ENCODE data around the gene CSNK1D.

CSNK1D gene

GRCh38 chr17:82225368-82226029 lies 48.0 kb downstream of the CSNK1D start:
- Histone ChIP-seq H3K9me2 (replicated peaks; ENCODE audit: low read depth, low read length) (no peaks in the 10 kb centered on the region), H3K4me2 (ENCODE audit: low read depth, low read length, poor library complexity, severe bottlenecking) (no peak overlapping the region), H3K4me3 (ENCODE audit: low read length, poor library complexity, severe bottlenecking) (no peak overlapping the region), H3K9ac (ENCODE audit: low read depth, low read length, poor library complexity, severe bottlenecking) (no peak overlapping the region), H3K4me1 (ENCODE audit: insufficient read depth, low read length, poor library complexity, severe bottlenecking) (peaks cover 11% of the 10 kb centered on the region), H3F3A (ENCODE audit: low read depth) (no peaks in the 10 kb centered on the region), H3K79me2 (ENCODE audit: insufficient read depth, low read length) (peaks cover 39% of the 10 kb centered on the region), H3K9me3 (ENCODE audit: insufficient read depth, low read depth, low read length) (no peaks in the 10 kb centered on the region), H4K20me1 (ENCODE audit: insufficient read depth, low read length, poor library complexity, severe bottlenecking) (peaks cover 16% of the 10 kb centered on the region), H3K27me3 (ENCODE audit: insufficient read depth, low read length, poor library complexity, severe bottlenecking) (no peaks in the 10 kb centered on the region), H2AFZ (ENCODE audit: low read length) (no peak overlapping the region), H3K36me3 (ENCODE audit: insufficient read depth, low read length) (no peaks in the 10 kb centered on the region)
- no peak for TF ChIP-seq EZH2phosphoT487 (IDR thresholded peaks at IDR 0.05; ENCODE audit: borderline replicate concordance)

GRCh38 chr17:82224666-82225065 lies 48.8 kb downstream of the CSNK1D start:
- peaks cover 30% of the 10 kb centered on the region for H3K79me2 ChIP-seq (ENCODE audit: insufficient read depth, low read length)
- H3K4me2 ChIP-seq (ENCODE audit: low read depth, low read length, poor library complexity, severe bottlenecking), result no peak overlapping the region
- TF ChIP-seq CTCF (conservative IDR thresholded peaks at IDR 0.05; ENCODE audit: low read length) (no peak), EZH2phosphoT487 (IDR thresholded peaks at IDR 0.05; ENCODE audit: borderline replicate concordance) (no peak)
- peaks cover 8% of the 10 kb centered on the region for H4K20me1 ChIP-seq (ENCODE audit: insufficient read depth, low read length, poor library complexity, severe bottlenecking)
- H3K36me3 ChIP-seq (ENCODE audit: insufficient read depth, low read length), result no peaks in the 10 kb centered on the region
- no peaks in the 10 kb centered on the region for H3F3A ChIP-seq (ENCODE audit: low read depth)
- no peaks in the 10 kb centered on the region for H3K27me3 ChIP-seq (ENCODE audit: insufficient read depth, low read length, poor library complexity, severe bottlenecking)
- no peaks in the 10 kb centered on the region for H3K9me3 ChIP-seq (ENCODE audit: insufficient read depth, low read depth, low read length)
- H3K9me2 ChIP-seq (replicated peaks; ENCODE audit: low read depth, low read length), result no peaks in the 10 kb centered on the region
- no peak overlapping the region for H3K4me3 ChIP-seq (ENCODE audit: low read length, poor library complexity, severe bottlenecking)
- H3K9ac ChIP-seq (ENCODE audit: low read depth, low read length, poor library complexity, severe bottlenecking), result no peak overlapping the region
- no peak overlapping the region for H2AFZ ChIP-seq (ENCODE audit: low read length)
- peaks cover 9% of the 10 kb centered on the region for H3K4me1 ChIP-seq (ENCODE audit: insufficient read depth, low read length, poor library complexity, severe bottlenecking)

- Histone ChIP-seq H4K20me1 (ENCODE audit: insufficient read depth, low read length, poor library complexity, severe bottlenecking) (no peaks in the 10 kb centered on the region), H3K79me2 (ENCODE audit: insufficient read depth, low read length) (peaks cover 20% of the 10 kb centered on the region; the same call in 1 of the 2 replicates), H3F3A (ENCODE audit: low read depth) (no peaks in the 10 kb centered on the region), H3K9me2 (replicated peaks; ENCODE audit: low read depth, low read length) (no peaks in the 10 kb centered on the region), H3K4me3 (ENCODE audit: low read length, poor library complexity, severe bottlenecking) (no peak overlapping the region), H3K9ac (ENCODE audit: low read depth, low read length, poor library complexity, severe bottlenecking) (no peak overlapping the region), H3K4me2 (ENCODE audit: low read depth, low read length, poor library complexity, severe bottlenecking) (no peak overlapping the region), H3K4me1 (ENCODE audit: insufficient read depth, low read length, poor library complexity, severe bottlenecking) (peaks cover 9% of the 10 kb centered on the region), H3K27me3 (ENCODE audit: insufficient read depth, low read length, poor library complexity, severe bottlenecking) (no peaks in the 10 kb centered on the region), H2AFZ (ENCODE audit: low read length) (no peak overlapping the region), H3K36me3 (ENCODE audit: insufficient read depth, low read length) (no peaks in the 10 kb centered on the region), H3K9me3 (ENCODE audit: insufficient read depth, low read depth, low read length) (no peaks in the 10 kb centered on the region)
- TF ChIP-seq EZH2phosphoT487 (IDR thresholded peaks at IDR 0.05; ENCODE audit: borderline replicate concordance) (no peak), CTCF (conservative IDR thresholded peaks at IDR 0.05; ENCODE audit: low read length) (no peak)
These were observed 50.0 kb downstream of the CSNK1D start for GRCh38 chr17:82223517-82223916.

GRCh38 chr17:82222816-82223215 lies 50.7 kb downstream of the CSNK1D start:
- H3K27me3 ChIP-seq (ENCODE audit: insufficient read depth, low read length, poor library complexity, severe bottlenecking), result no peaks in the 10 kb centered on the region
- TF ChIP-seq EZH2phosphoT487 (IDR thresholded peaks at IDR 0.05; ENCODE audit: borderline replicate concordance), result no peak
- TF ChIP-seq CTCF (conservative IDR thresholded peaks at IDR 0.05; ENCODE audit: low read length), result no peak
- H4K20me1 ChIP-seq (ENCODE audit: insufficient read depth, low read length, poor library complexity, severe bottlenecking), result no peaks in the 10 kb centered on the region
- no peaks in the 10 kb centered on the region for H3K9me2 ChIP-seq (replicated peaks; ENCODE audit: low read depth, low read length)
- no peaks in the 10 kb centered on the region for H3F3A ChIP-seq (ENCODE audit: low read depth)
- no peak overlapping the region for H2AFZ ChIP-seq (ENCODE audit: low read length)
- H3K9ac ChIP-seq (ENCODE audit: low read depth, low read length, poor library complexity, severe bottlenecking), result no peak overlapping the region
- no peaks in the 10 kb centered on the region for H3K36me3 ChIP-seq (ENCODE audit: insufficient read depth, low read length)
- peaks cover 10% of the 10 kb centered on the region for H3K4me1 ChIP-seq (ENCODE audit: insufficient read depth, low read length, poor library complexity, severe bottlenecking)
- no peaks in the 10 kb centered on the region for H3K9me3 ChIP-seq (ENCODE audit: insufficient read depth, low read depth, low read length)
- H3K79me2 ChIP-seq (ENCODE audit: insufficient read depth, low read length), result peaks cover 13% of the 10 kb centered on the region; the same call in 1 of the 2 replicates
- H3K4me3 ChIP-seq (ENCODE audit: low read length, poor library complexity, severe bottlenecking), result no peak overlapping the region
- H3K4me2 ChIP-seq (ENCODE audit: low read depth, low read length, poor library complexity, severe bottlenecking), result no peak overlapping the region
